T-cell (primary cell): ENCODE measurements around the gene TUBG2. TPM values are rescaled to one million over a fixed set of nuclear protein-coding genes. Genes with fewer than 3 reads are reported as not detected.
A peak's percentile ranks its signal among the peaks of the same experiment; 100 is the strongest.

Experiments
- ATAC-seq, 4 experiments: fragments of 200-7000 bp in 3 of 4; fragments of 150-1000 bp in 1 of 4; cut with Tn5 transposase; replicated peaks in 1 of 4; 1 replicate in 3 of 4; 2 replicates in 1 of 4; pipeline ENCODE4 v1.10.0; 2021; ENCODE audit warnings: moderate library complexity in 3 of 4, mild to moderate bottlenecking in 2 of 4, moderate number of reproducible peaks in 1 of 4
- CTCF ChIA-PET, 2 donors: fragments of 300-600 bp; sonication (Branson Sonifier 250); formaldehyde crosslinking; loops; one replicate each; lab custom pipeline; 2022; ENCODE audit warnings: antibody characterized with exemption in 2 of 2; lab: Charles Lee
- POLR2A ChIA-PET, 2 donors: fragments of 300-600 bp; sonication (Branson Sonifier 250); formaldehyde crosslinking; loops; one replicate each; lab custom pipeline; 2022; ENCODE audit warnings: antibody characterized with exemption in 2 of 2; lab: Charles Lee
- DNase-seq, 35 experiments: peaks; one replicate each; pipeline versions ENCODE4 v3.0.0 to v3.0.0-alpha.2; 2013 to 2023
- H3K27ac ChIP-seq: one replicate; pipeline ENCODE4 v1.5.1; 2013; ENCODE audit warnings: low read length
- H3K27me3 ChIP-seq, 2 experiments: replicated peaks in 1 of 2; 1 replicate in 1 of 2; 2 replicates in 1 of 2; pipeline versions ENCODE4 v1.6.1 to v1.7.0; 2013; ENCODE audit warnings: low read length in 1 of 2, mixed read lengths in 1 of 2; ENCODE audit not compliant: control insufficient read depth in 2 of 2, insufficient read depth in 2 of 2; ENCODE audit errors: extremely low read depth in 1 of 2
- H3K36me3 ChIP-seq, 2 donors: 1 replicate in 1 of 2; 2 replicates in 1 of 2; pipeline versions ENCODE4 v1.6.1 to v1.7.0; 2013; ENCODE audit warnings: low read length in 1 of 2; ENCODE audit not compliant: control insufficient read depth in 2 of 2, insufficient read depth in 1 of 2; ENCODE audit errors: extremely low read depth in 1 of 2
- H3K4me1 ChIP-seq, 2 experiments: 1 replicate in 1 of 2; 2 replicates in 1 of 2; pipeline versions ENCODE4 v1.6.1 to v1.7.0; 2013; ENCODE audit warnings: low read length in 2 of 2, mixed read lengths in 1 of 2; ENCODE audit not compliant: insufficient read depth in 2 of 2, control insufficient read depth in 1 of 2; ENCODE audit errors: extremely low read depth in 1 of 2
- H3K4me3 ChIP-seq, 2 donors: 1 replicate in 1 of 2; 2 replicates in 1 of 2; pipeline versions ENCODE4 v1.5.1 to v1.7.0; 2013; ENCODE audit warnings: mild to moderate bottlenecking in 2 of 2, low read length in 1 of 2, moderate library complexity in 1 of 2; ENCODE audit not compliant: control insufficient read depth in 1 of 2; ENCODE audit errors: extremely low read depth in 1 of 2
- H3K9me3 ChIP-seq: 2 replicates; pipeline ENCODE4 v1.7.0; 2013
- H3K27ac Mint-ChIP-seq, 2 donors: one replicate each; pipeline ENCODE4 v1.8.0; 2020 to 2021; ENCODE audit warnings: mild to moderate bottlenecking in 2 of 2, mixed read lengths in 2 of 2
- H3K27me3 Mint-ChIP-seq, 2 donors: one replicate each; pipeline ENCODE4 v1.8.0; 2021 to 2022; ENCODE audit warnings: mixed read lengths in 2 of 2
- H3K36me3 Mint-ChIP-seq: one replicate; pipeline ENCODE4 v1.8.0; 2021; ENCODE audit warnings: mixed read lengths
- H3K4me1 Mint-ChIP-seq, 3 donors: one replicate each; pipeline ENCODE4 v1.8.0; 2020 to 2022; ENCODE audit warnings: mixed read lengths in 3 of 3, mild to moderate bottlenecking in 1 of 3
- H3K4me3 Mint-ChIP-seq, 3 donors: one replicate each; pipeline ENCODE4 v1.8.0; 2020 to 2022; ENCODE audit warnings: mild to moderate bottlenecking in 3 of 3, mixed read lengths in 3 of 3, moderate library complexity in 3 of 3
- H3K9me3 Mint-ChIP-seq, 3 donors: one replicate each; pipeline ENCODE4 v1.8.0; 2020 to 2022; ENCODE audit warnings: mixed read lengths in 3 of 3
- WGBS: methylation state at CpG from one replicate; pipeline ENCODE4 v1.1.5; 2013; ENCODE audit warnings: missing lambda C conversion rate; ENCODE audit not compliant: insufficient coverage; 5-methylcytosine and 5-hydroxymethylcytosine counted together
- total RNA-seq, 35 experiments: library from RNA in 6 of 35; stranded (reverse) in 6 of 35; fragments of 120-200 nt in 1 of 35; gene quantifications; one replicate each; pipeline versions ENCODE4 v1.2.1 to v1.2.4 and lab custom pipeline; 2013 to 2026

Gene TUBG2
- total RNA-seq, 5 donors from 2014 or later (not counting 1 experiment from before 2014, with no cell fraction given) = 13.7 to 22.3 (median 20.5) TPM

DNA sequence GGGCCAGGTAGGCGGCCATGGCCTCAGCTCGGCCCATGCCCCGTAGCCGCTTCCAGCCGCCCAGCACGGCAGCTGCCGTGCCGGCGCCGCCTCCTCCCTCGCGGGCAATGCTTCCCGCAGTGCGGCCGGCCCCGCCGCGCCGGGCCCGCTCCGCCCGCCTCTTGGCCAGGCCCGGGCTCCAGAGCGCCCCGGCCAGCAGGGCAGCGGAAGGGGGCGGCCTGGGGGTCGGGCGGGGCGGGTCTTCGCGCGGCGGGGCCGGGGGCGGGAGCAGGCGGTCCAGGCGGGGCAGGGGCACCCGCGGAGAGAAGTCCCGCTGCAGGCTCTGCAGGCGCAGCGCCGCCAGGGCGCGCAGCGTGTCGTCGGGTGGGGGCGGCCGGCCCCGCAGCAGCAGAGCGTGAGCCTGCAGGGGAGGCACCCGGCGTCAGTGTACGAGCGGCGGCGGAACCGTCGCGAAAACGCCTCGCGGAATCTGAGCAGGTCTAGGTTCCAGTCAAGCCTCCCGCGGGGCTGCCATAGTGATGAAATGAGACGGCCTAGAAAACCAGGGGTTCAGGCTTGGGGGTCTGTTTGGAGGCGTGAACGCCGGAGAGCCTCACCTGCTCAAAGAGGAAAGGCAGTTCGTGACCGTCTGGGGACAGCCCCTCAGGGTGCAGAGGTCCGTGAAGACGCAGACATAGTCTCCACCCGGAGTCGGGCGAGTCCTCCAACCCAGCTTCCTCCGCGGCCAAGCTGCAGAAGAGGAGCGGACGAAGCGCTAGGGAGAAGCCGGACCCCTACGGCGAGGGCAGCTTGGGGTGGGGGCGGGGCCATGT, 11.1 kb downstream of the TUBG2 start:
- Mint-ChIP-seq H3K27ac (no peak overlapping the region), H3K36me3 (peaks cover 14% of the 10 kb centered on the region), H3K4me3 (peak overlapping the region; percentile 51 to 80 (median 66)), H3K27me3 (peaks cover 16 to 37% of the 10 kb centered on the region in 2 donors), H3K9me3 (no peaks in the 10 kb centered on the region), H3K4me1 (peaks cover 21 to 40% (median 31%) of the 10 kb centered on the region in 3 donors)
- no peaks in the 10 kb centered on the region for H3K9me3 ChIP-seq
- H3K27me3 ChIP-seq = peaks cover 15 to 58% of the 10 kb centered on the region in 2 experiments
- ChIA-PET CTCF (no interaction called here), POLR2A (interaction anchor here in 1 of 2 donors (0.6 kb wide), 1 partner anchor 61 kb away, joined by 6 read pairs; the partner anchor contains the start of genes RETREG3 and TUBG1)
- WGBS = 9% methylated on average over 85 of the region's 87 CpGs
- H3K4me1 ChIP-seq = peaks cover 9 to 34% of the 10 kb centered on the region in 2 experiments
- peak overlapping the region; percentile 36 to 58 for H3K4me3 ChIP-seq
- no peak overlapping the region for H3K27ac ChIP-seq
- ATAC-seq (peak; percentile 75 to 88 (median 80)), DNase-seq (peak in 30 of 35 experiments; percentile 19 to 71 (median 46))
- peaks cover 4 to 5% of the 10 kb centered on the region in 2 donors for H3K36me3 ChIP-seq

DNA sequence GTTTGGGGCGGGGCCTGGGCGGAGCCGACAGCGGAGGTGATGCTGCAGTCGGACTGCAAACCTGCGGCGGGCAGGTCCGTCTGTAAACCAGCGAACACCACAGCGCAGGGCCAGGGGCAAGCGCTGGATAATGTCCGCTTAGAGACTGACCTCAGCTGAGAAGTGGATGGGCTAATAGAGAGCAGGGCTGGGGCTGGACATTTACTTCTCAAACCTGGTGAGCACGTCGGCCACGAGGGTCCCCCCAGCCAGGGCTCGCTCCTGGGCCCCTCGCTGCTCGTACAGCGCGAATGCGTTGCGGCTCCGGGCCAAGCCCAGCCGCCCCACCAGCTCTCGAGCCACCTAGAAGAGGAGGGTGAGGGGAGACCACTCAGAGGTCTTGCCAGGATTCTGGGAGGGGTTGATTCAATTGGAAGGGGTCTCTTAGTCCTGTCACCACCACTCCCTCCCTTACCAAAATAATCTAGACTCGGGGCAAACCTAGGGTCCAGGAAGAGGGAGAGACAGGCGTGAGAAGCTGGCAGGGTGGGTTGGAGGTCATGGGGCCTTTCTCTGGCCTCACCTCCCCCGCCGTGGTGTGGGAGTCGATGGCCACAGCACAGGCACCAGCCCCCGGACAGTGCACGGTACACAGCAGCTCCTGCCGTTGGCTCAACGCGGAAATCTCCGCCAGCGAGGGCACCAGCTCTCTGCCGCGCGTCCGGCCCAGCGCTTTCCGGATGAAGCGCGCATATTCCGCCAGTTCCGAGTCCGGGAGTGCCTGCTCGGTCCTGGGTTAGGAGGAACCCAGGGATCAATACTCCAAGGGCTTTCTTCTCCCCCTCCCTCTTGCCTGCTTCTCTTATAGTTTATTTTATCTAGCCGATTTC, 11.9 kb downstream of the TUBG2 start:
- Mint-ChIP-seq H3K9me3 (no peaks in the 10 kb centered on the region), H3K4me1 (peaks cover 21 to 40% (median 33%) of the 10 kb centered on the region in 3 donors), H3K4me3 (peak overlapping the region; percentile 51 to 80 (median 66)), H3K27ac (no peak overlapping the region), H3K36me3 (peaks cover 6% of the 10 kb centered on the region), H3K27me3 (peaks cover 16 to 40% of the 10 kb centered on the region in 2 donors)
- CTCF ChIA-PET = no interaction called here
- Histone ChIP-seq H3K36me3 (peaks cover 0 to 5% of the 10 kb centered on the region in 2 donors), H3K27me3 (peaks cover 15 to 67% of the 10 kb centered on the region in 2 experiments), H3K4me1 (peaks cover 14 to 43% of the 10 kb centered on the region in 2 experiments), H3K9me3 (no peaks in the 10 kb centered on the region), H3K27ac (no peak overlapping the region), H3K4me3 (peak overlapping the region; percentile 36 to 53)
- DNase-seq (no peak), ATAC-seq (no peak)
- WGBS = 24% methylated on average over 36 of the region's 50 CpGs
- POLR2A ChIA-PET = interaction anchor here in 1 of 2 donors (0.6 kb wide), 1 partner anchor 62 kb away, joined by 6 read pairs; the partner anchor contains the start of genes RETREG3 and TUBG1

DNA sequence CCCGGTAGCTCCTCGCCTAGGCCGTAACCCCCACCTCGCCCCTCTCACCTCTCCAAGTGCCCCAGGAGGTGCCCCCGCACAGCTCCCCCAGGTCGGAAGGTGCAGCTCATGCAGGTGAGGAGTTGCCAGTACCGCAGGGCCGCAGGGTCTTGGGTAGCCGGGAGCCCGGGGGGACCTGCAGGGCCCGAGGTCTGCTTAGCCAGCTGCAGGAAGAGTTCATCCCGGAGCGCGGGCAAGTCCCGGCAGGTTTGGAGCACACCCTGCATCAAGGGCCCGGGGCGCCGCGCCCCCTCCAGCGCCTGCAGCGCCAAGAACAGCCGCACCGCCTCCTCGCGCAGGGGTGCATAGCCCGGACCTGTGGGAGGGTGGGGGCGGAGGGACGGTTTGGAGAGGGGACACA, 13.0 kb downstream of the TUBG2 start:
- peaks cover 15 to 76% of the 10 kb centered on the region in 2 experiments for H3K27me3 ChIP-seq
- no peaks in the 10 kb centered on the region for H3K9me3 ChIP-seq
- POLR2A ChIA-PET = no interaction called here
- H3K4me1 ChIP-seq = peaks cover 22 to 52% of the 10 kb centered on the region in 2 experiments
- no peak overlapping the region for H3K27ac ChIP-seq
- DNase-seq (no peak), ATAC-seq (no peak)
- no peak overlapping the region for H3K4me3 ChIP-seq
- CTCF ChIA-PET = interaction anchor here in 1 of 2 donors (0.6 kb wide), 1 partner anchor 636 kb away, joined by 8 read pairs; no protein-coding TSS in a partner anchor
- Mint-ChIP-seq H3K27ac (no peak overlapping the region), H3K27me3 (peaks cover 19 to 46% of the 10 kb centered on the region in 2 donors), H3K9me3 (no peaks in the 10 kb centered on the region), H3K4me3 (peak overlapping the region in 1 of 3 donors; percentile 80), H3K4me1 (peaks cover 26 to 44% (median 38%) of the 10 kb centered on the region in 3 donors), H3K36me3 (no peaks in the 10 kb centered on the region)
- H3K36me3 ChIP-seq = no peaks in the 10 kb centered on the region
- whole genome bisulfite sequencing = 68% methylated on average over 24 of the region's 28 CpGs

DNA sequence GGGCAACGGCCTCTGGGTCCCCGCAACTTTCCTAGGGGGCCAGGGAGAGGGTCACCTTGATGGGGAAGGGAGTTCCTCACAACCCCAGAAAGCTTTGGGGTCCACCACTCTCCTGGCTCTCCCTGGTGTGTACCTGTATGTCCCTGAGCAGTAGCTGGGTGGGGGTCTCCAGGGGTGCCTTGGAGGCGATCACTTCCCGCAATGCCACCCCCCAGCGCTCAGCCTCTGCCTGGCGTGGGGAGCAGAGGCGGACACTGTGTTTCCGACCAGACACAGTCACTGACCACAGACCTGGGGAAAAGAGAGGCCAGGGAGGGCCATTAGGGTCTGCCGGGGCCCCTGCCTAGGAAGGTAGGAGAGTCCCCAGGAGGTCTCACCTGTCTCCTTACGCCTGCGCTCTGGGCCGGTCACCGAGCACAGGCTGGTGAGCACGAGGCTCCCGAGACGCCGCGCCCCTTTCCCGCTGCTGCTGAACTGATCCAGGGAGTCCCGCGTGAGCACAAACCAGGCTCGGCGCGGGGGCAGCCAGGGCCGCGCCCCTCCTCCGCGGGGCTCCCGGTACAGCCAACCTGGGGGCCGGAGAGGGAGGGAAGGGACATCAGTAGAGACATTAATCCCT, 14.3 kb downstream of the TUBG2 start:
- CTCF ChIA-PET = no interaction called here
- ATAC-seq = no peak
- no peak for DNase-seq
- no peak overlapping the region for H3K27ac ChIP-seq
- no peaks in the 10 kb centered on the region for H3K9me3 ChIP-seq
- 30% methylated on average over 23 of the region's 30 CpGs for WGBS
- Mint-ChIP-seq H3K27ac (no peak overlapping the region), H3K9me3 (no peaks in the 10 kb centered on the region), H3K27me3 (peaks cover 20 to 47% of the 10 kb centered on the region in 2 donors), H3K36me3 (no peaks in the 10 kb centered on the region), H3K4me3 (no peak overlapping the region), H3K4me1 (peaks cover 35 to 50% (median 47%) of the 10 kb centered on the region in 3 donors)
- POLR2A ChIA-PET = no interaction called here
- H3K36me3 ChIP-seq = no peaks in the 10 kb centered on the region
- peaks cover 15 to 81% of the 10 kb centered on the region in 2 experiments for H3K27me3 ChIP-seq
- peaks cover 31 to 62% of the 10 kb centered on the region in 2 experiments for H3K4me1 ChIP-seq
- no peak overlapping the region for H3K4me3 ChIP-seq

DNA sequence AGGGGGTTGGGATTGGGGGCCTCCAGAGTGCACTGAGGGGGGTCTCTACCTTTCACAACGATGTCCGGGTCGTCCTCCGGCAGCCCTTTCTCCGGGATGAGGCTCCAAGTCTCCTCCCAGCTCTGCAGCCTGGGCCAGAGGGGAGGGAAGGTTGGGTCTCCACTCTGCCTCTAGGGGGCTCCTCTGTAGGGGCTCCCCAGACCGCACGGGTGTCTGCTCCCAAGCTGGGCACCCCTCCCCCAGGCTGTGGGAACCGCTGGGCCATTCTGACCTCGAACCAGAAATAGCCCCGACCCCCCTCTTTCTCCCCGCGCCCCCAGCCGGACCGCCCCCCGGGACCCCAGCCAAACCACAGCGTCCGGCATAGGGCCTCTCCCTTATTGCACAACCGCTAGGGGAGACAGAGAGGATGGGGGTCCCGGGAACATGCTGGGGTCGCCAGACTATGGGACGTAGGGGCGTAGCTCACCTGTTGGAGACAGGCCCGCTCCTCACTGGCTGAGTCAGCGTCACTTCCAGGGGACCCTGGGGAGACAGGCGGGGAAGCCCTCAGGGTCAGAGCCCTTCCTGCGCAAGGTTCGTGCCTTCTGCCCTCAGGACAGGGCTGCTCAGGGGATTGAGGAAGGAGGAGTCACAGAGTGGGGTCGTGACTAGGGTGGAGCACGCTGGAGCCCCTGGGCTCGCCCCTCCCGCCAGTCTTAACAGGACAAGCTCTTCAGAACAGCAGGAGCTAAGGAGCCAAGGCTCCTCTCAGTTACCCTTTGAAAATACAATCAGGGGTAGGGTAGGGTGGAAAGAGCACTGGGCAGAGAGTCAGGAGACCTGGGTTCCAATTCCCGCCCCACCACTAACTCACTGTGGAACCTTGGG, 15.0 kb downstream of the TUBG2 start:
- Histone ChIP-seq H3K36me3 (no peaks in the 10 kb centered on the region), H3K4me1 (peaks cover 33 to 70% of the 10 kb centered on the region in 2 experiments), H3K27me3 (peaks cover 13 to 80% of the 10 kb centered on the region in 2 experiments), H3K27ac (no peak overlapping the region), H3K4me3 (peak overlapping the region in 1 of 2 donors; percentile 38), H3K9me3 (no peaks in the 10 kb centered on the region)
- ATAC-seq (no peak), DNase-seq (peak in 3 of 35 experiments; percentile 19 to 55 (median 27))
- POLR2A ChIA-PET = interaction anchor here in 1 of 2 donors (0.6 kb wide), 1 partner anchor 444 kb away, joined by 3 read pairs; no protein-coding TSS in a partner anchor
- CTCF ChIA-PET = interaction anchor here in 1 of 2 donors (0.5 to 1.0 kb wide), 2 partner anchors 94 to 323 kb away, joined by 3 read pairs; no protein-coding TSS in a partner anchor
- Mint-ChIP-seq H3K27me3 (peaks cover 20 to 47% of the 10 kb centered on the region in 2 donors), H3K9me3 (no peaks in the 10 kb centered on the region), H3K36me3 (no peaks in the 10 kb centered on the region), H3K4me3 (peak overlapping the region in 2 of 3 donors; percentile 37 to 40), H3K27ac (no peak overlapping the region), H3K4me1 (peaks cover 39 to 54% (median 45%) of the 10 kb centered on the region in 3 donors)
- WGBS = 13% methylated on average over 5 of the region's 32 CpGs
